GM18870 (cell line): ENCODE data around the gene ADAMTSL3.
"Not testable (repeated sequence)": the region's sequence is repeated elsewhere in the genome, so short reads cannot be mapped to it uniquely, and the experiment has no call there.

Experiments
- ATAC-seq: cut with Tn5 transposase; IDR thresholded peaks from one replicate; pipeline ENCODE4 v1.9.1; 2021; ENCODE audit warnings: moderate library complexity; ENCODE audit not compliant: unreplicated experiment

ADAMTSL3 gene

DNA sequence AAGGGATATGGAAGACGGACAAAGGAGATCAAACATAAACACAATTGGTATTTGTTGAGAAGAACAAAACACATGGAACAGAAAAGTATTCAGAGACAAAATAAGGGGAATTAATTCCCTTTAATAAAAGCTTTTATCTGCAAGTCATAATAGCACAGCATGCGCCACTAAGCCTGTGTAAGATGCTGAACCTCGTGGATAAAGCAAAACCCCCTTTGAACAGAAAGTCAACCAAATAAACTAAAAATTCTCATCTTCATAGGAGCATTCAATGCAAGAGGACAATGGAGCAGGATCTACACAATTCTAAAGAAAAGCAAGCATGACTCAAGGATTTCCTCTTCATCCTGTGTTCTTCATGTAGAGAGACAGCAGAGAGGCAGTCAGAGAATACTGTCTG is 307.4 kb downstream of the ADAMTSL3 start:
- ATAC-seq, result no peak

DNA sequence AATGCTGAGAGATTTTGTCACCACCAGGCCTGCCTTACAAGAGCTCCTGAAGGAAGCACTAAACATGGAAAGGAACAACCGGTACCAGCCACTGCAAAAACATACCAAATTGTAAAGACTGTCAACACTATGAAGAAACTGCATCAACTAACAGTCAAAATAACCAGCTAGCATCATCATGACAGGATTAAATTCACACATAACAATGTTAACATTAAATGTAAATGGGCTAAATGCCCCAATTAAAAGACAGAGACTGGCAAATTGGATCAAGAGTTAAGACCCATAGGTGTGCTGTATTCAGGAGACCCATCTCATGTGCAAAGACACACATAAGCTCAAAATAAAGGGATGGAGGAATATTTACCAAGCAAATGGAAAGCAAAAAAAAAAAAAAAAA is 311.0 kb downstream of the ADAMTSL3 start:
- ATAC-seq, result not testable (repeated sequence)

DNA sequence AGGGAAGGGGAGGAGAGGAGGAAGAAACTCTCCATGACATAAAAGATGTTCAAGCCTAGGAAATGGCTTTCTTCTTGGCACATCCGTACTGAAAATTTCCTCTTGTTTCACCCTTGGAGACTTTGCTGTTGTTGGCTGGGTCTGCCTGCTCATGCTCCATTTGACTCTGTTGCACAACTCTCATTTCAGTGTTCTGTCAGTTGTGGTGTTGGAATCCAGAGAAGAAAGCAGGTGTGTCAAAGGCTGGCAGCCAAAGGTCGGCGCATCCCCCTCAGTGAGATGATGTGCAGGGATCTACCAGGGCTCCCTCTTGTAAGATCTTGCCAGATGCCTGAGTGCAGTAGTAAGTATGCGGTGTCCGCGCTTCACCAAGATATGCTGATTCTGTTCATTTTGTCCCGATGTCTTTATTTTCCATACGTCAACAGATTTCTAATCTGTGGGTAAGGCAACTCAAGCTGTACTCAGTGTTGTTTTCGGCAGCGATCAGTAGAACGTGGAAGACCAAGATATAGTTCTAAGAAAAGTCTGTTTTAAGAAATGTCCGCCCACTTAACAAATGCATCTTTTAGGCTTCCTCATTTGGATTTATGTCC is 316.5 kb downstream of the ADAMTSL3 start:
- ATAC-seq, result no peak

DNA sequence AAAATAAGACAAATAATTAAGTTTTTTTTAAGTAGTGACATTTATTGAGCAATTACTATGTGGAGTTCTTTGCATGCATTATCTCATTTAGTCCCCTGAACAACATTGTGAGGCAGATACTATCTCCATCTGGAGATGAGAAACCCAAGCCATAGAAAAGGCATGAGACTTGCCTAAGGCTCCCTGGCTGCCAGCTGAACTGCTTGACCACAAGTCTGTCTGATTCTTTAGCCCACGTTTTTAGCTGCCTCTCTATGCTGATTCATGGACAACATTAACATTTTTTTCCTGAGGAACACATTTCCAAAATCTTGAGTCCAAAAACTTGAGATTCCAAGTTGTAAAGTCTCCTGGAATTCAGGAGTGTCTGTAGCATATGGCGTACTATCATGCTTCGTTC is 318.1 kb downstream of the ADAMTSL3 start:
- no peak for ATAC-seq

DNA sequence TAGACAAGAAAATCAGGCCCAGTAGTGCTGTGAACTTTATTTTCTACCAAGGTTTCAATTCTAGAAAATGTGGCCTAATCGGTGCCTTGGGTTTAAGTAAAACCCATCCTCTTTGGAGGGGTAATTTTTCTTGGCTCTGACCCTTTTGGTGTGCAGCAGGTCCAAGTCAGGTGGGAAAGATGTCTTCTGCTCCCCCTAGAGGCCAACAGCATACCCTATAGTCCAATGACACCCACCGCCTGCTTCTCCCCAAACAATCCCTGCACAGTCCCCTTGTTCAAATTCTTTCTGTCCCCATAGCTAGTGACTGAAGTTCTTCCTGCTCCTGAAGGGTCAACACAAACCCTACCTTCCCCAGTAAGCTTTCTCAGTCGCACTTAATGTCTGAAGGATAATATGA is 319.9 kb downstream of the ADAMTSL3 start:
- ATAC-seq, result no peak

DNA sequence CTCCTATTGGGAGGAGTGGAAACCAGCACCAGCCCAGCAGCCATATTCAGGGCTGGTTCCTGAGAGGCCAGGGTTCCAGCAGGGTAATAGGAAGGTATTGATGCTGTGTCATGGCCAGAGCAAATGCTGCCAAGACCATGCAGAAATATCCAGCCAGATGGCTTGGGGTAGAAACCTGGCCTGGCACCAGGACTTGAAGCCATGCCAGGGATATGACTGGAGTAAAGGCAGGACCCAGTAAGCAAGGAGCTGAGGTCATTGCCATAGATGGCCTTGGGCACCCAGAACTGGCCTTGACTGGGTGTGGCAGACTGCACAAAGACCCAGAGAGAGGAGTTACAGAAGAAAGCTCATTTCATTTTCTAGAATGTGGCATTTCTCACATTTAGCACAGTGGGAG is 324.1 kb downstream of the ADAMTSL3 start:
- no peak for ATAC-seq

DNA sequence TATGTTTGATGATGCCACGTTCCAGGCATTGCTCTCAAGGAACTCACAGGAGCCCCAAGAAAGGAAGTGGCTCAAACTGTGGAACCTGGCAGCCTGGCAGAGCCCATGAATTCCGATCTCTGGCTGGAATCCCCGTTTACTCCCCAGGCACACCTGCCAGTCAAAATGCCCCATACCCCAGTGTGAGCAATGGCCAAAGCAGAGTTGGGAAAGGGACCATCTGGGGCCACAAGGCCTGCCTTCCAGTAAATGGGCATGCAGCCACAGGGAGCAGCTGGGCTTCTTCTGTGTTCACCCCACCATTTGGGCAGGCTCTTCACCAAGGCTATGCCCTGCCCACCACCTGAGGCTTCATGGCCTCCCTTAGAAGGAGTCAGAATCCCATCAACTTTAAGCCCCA is 324.7 kb downstream of the ADAMTSL3 start:
- no peak for ATAC-seq

DNA sequence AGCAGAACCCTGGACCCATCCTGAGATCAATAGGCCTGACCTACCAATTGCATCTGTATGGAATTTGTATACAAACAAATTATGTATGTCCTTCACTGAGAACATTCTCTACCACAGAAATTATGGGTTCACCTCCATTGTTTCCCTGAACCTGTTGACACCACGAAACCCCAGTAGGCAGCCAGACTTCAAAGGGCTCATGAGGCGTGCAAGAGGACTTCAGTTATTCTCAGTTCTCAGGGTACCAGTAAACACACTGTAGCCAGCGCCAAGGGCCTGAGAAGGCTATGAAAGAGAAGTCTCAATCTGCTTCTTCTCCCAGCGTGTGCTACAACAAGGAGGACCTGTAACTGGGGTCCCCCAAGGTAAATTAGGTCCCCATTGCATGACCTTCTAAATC is 326.7 kb downstream of the ADAMTSL3 start:
- ATAC-seq, result no peak

DNA sequence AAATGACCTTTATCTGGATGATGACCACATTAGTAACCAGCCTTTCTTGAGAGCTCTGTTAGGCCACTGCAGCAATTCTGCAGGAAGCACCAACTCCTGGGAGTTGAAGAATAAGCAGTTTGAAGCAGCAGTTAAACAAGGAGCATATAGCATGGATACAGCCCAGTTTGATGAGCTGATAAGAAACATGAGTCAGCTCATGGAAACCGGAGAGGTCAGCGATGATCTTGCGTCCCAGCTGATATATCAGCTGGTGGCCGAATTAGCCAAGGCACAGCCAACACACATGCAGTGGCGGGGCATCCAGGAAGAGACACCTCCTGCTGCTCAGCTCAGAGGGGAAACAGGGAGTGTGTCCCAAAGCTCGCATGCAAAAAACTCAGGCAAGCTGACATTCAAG is 328.8 kb downstream of the ADAMTSL3 start:
- ATAC-seq, result no peak

DNA sequence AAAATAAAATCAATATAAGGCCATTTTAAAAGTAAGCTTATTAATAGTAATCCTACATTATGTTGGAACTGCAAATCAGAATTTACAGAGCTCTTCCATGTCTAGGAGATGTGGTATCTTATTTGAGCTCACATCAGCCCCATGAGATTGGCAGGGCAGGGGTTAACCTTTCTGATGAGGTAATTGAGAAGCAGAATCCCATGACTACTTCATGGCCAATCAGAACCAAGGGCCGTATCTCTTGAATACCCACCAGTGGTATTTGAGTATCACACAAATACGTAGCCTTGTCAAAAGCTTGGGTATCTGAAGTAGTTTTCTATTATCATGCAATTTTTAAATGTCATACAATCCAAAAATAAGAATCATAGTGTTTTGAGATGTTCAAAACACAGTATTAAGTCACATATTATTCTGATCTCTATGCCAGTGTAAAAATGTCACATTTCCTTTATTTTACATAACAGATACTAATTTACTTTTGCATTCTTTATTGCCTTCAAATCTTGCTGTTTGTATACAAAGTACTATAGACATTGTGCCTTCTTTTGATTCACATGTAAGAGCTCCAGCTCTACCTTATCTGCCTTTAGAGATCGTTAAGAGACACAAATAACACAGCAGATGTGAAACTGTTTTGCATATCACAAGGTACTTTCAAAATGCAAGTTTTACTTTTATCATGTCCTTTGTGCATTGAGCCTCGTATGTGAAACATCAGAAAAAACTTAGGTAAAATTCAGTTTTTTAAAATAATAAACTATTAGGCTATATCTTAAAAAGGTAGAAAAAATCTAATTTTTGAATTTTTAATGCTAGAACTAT is 329.9 kb downstream of the ADAMTSL3 start:
- peak; percentile 87 for ATAC-seq

DNA sequence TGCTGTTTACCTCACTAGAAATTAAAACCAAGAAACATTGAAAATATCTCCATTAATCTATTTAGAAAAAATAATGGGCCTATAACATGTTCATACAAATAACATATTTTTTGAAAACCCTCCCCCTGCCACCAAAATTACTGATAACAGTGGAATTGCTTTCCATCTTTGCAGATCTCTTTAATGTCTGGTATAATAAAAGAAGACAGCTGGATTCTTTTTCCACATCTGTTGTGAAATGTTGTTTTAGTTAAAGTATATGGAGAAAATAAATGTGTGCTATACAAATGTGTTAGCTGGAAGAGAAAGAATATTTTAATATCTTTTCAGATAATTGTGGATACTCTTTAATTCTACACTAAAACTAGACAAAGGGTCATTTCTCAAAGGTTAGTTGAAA is 330.7 kb downstream of the ADAMTSL3 start:
- ATAC-seq, result no peak

DNA sequence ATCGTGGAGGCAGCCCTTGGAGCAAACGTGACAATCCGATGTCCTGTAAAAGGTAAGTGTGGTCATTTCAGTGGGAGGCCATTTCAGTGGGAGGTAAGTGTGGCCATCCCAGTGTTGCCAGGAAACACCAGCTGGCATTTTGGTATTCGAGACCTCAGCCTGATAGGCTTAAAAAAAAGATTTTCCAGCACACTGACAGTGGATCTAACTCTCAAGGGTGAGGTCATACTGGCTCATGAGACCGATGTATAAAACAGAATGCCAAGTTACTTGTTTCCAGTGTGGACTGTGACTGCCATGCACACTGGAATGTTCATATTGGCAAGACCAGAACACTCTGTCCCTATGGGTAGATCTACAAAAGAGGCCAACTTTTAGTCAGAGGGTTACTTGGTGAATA is 337.2 kb downstream of the ADAMTSL3 start:
- ATAC-seq, result no peak

DNA sequence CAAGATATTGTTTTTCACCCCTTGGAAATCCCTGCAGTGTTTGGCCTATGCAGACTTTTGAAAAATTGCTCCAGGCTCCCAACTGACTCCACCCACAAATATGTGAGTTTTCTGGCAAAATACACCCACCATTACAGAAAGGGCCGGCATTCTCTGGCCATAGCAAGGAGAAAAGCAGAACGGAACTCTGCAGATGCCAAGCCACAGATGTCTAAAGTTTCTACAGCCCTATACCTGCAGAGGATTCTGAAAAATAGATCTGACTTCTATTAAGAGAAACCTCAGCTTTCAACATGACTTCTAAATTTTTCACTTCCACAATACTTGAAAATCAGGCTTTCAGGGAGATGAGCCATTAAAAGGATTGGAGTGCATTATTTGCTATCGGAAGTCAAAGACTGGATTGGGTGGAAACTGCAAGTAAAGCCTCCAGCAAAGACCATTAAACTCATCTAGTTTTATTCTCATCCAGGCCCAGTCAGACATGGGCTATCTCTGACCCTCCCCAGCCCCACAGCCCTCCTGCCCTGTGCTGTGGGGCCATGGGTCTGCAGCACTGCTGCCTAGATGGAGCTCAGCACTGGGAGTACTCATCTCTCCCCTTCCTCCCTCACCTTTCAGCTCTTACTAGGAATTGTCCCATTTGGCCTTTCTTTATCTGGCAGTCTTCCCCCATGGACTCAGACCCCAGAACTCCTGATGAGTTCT is 338.6 kb downstream of the ADAMTSL3 start:
- ATAC-seq, result peak; percentile 68

DNA sequence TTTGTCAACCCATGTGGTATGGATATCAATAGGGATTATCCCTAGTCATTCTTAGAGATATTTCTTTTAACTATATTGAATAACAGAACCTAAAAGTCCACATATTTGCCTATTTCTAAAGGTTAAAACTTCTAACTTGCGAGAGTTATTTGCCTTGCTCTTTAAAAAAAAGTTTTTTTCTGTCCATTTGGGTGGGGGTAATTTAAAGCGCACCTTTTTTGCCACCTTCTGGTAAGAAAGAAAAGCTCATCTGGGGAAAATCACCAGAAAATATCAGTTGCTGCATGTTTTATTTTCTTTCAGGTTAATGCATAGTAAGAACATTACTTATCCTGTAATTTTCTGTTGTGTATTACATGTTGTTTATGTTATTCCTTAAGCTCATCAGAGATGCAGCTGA is 339.7 kb downstream of the ADAMTSL3 start:
- ATAC-seq, result no peak

DNA sequence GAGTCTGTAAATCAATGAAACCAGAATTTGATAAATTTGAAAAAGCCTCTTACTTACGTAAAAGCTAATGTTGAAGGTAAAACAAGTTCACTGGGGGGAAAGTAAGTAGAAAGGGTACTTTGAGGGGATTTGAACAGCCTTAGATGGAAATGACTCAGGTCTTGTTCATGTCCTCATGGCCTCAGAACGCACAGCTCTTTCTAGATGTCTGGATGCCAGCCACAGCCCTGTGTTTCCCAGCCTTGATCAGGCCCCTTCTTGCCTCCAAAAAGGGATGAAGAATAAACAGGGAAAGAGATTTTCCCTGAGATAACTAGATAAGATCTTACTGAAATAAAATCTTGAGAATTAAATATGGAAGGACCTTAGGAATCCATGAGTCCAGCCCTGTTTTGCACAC is 344.6 kb downstream of the ADAMTSL3 start:
- no peak for ATAC-seq

DNA sequence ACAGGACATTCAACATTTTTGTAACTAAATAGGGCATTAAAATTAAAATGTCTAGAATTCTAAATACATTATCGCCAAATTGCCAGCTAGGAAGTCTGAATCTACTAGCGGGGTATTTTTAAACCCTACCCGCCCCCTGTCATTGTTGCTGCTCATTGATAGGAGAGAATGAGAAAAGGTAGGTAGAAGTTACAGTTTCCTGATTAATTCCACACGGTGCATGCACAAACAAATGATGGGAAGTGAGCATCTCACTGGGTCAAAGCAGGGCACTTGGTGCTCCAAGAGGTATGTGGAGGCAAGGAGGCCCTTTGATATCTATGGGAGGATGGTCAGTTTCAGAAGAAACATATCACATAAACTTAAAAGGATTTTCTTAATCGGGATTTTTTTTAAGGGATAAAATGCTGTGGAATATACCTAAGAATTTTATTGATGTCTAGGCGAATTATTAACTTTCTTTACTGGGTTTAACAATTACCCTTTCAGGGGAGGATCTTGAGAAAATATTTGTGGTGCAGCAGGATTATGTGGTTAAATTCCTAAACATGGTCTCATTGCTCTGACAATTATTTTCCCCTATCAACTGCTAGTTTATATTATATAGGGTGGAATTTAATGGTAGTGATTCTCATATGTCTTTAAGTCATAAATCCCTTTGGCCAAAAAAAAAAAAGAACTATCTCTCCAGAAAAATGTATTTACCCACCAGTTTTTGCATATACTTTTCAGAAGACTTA is 345.6 kb downstream of the ADAMTSL3 start:
- no peak for ATAC-seq

DNA sequence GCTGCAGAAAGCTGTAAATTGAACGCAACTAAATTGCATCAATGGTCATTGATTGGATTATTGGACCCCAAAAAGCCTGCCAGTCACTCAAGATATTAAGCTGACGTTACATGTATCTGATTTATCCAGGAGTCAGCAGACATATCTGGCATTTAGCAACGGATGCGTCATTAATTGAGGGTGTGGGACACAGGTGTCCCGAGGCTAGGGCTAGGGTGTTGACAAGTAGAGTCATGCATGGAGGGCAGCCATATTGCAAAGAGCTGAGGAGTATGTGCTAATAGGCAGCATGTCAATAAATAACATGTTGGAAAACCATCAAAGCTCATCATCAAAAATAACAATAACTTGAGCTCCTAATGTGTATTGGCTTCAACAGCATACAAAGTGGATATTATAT is 347.1 kb downstream of the ADAMTSL3 start:
- ATAC-seq, result no peak

DNA sequence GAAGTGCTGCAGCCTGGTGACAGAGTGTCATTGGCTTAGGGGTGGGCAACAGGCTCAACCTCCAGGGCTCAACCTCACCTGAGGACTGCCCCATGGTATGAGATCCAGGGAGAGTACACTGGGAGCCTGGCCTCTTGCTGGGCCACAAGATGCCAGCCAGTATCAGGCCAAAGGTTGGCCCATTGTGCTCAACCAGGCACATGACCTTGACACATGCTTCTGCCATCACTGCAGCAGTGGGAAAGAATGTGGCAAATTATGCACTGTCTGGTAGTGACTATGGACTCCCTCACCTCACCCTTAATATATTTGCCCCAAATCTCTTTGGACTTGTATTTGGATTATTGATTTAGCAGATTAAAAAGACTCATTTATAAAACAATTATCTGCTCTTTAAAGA is 347.7 kb downstream of the ADAMTSL3 start:
- ATAC-seq, result no peak

DNA sequence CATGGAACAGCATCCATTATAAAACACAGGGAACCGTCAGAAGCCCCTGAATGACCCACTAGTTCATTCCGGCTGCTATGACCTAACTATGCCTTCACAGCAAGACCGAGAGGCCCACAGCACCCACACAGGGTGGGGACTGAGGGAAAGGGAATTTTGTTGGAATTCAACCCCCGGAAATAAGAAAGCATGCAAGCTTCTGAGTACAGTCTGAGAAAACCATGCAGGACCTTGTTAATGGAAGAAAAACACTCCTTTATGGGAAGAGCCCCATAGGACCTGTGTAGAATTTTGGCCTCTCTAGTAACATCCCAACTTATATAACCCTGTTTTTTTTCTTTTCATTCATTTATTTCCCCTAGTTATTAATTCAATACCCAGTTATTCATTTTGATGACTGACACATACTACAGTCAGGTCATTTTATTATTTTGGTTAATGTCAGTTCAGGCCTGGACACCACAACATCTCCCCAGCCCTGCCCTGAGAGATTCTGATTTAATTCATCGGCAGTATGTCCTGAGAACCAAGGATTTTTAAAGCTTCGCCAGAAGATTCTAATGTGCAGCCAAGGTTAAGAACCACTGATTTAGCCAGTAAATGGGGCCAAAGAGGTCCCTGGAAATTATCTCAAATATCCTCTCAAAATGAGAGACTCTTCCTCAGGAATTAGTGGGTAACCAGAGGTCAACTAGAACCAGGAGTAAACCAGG is 350.0 kb downstream of the ADAMTSL3 start:
- no peak for ATAC-seq

DNA sequence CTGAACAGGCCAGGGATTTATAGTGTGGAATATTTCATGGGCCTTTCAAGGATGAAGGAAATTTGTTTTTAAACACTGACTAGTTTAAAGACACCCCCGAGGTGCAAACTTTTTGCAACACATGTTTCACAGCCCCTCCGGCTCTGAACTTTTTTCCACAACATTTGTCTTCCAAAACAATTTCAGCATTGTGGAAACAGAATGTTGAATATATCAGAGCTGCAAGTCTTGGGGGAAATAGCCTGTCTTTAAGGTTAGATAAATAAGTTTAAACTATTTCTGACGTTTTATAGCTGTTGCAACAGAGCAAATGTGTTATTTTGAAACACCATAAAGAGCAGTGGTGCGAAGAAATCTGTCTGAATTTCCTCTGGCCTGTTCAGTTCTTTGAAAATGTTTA is 352.5 kb downstream of the ADAMTSL3 start:
- no peak for ATAC-seq

DNA sequence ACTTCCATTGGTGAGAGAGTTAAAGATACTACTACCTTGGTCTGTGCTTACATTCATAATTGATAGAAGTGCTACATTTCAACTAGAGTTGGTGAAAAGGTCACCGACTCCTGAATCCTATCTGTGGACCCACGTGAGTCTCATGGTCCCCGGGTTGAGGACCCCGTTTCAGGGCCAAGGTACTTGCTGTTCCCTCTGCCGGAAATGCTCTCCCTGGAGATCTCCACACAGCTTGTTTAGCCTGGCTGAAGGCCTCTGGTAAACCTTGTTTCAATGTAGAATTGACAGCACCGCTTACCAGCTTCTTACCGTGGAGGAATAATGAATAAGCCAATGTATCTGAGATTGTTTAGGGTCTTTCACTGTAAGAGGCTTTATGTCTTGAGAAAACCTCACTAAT is 355.7 kb downstream of the ADAMTSL3 start:
- ATAC-seq, result no peak
